Hepatocyte (in vitro differentiated cells): Measurements from ENCODE around the gene LRRK1. TPM values are rescaled to one million over a fixed set of nuclear protein-coding genes. Genes with fewer than 3 reads are reported as not detected.

Experiments used
- DNase-seq: peaks from one replicate; pipeline ENCODE4 v3.0.0-alpha.2; 2016; ENCODE audit warnings: low spot score
- H2AFZ ChIP-seq: fragments of 200-600 bp; sonication (generic); 2 replicates; pipeline ENCODE4 v1.6.0; 2016; ENCODE audit warnings: antibody characterized with exemption, mild to moderate bottlenecking
- H3K27ac ChIP-seq: fragments of 200-600 bp; sonication (generic); 2 replicates; pipeline ENCODE4 v1.5.1; 2016; ENCODE audit warnings: mild to moderate bottlenecking
- H3K27me3 ChIP-seq: fragments of 200-600 bp; sonication (generic); 2 replicates; pipeline ENCODE4 v1.6.1; 2016
- H3K36me3 ChIP-seq: fragments of 200-600 bp; sonication (generic); replicated peaks from 2 replicates; pipeline ENCODE4 v1.5.1; 2016; ENCODE audit warnings: low read depth; ENCODE audit not compliant: insufficient read depth
- H3K4me1 ChIP-seq: fragments of 200-600 bp; sonication (generic); 2 replicates; pipeline ENCODE4 v1.5.1; 2016; ENCODE audit warnings: mild to moderate bottlenecking, moderate library complexity; ENCODE audit not compliant: insufficient read depth
- H3K4me2 ChIP-seq: fragments of 200-600 bp; sonication (generic); 2 replicates; pipeline ENCODE4 v1.6.0; 2016
- H3K4me3 ChIP-seq: fragments of 200-600 bp; sonication (generic); 2 replicates; pipeline ENCODE4 v1.5.1; 2016; ENCODE audit warnings: mild to moderate bottlenecking
- H3K79me2 ChIP-seq: fragments of 200-600 bp; sonication (generic); 2 replicates; pipeline ENCODE4 v1.6.0; 2017; ENCODE audit warnings: mild to moderate bottlenecking
- H3K9me2 ChIP-seq: fragments of 200-600 bp; sonication (generic); replicated peaks from 2 replicates; pipeline ENCODE4 v1.6.0; 2017; ENCODE audit warnings: mild to moderate bottlenecking; ENCODE audit not compliant: insufficient read depth
- H3K9me3 ChIP-seq: fragments of 200-600 bp; sonication (generic); 2 replicates; pipeline ENCODE4 v1.5.1; 2016; ENCODE audit warnings: low read depth, mild to moderate bottlenecking
- H4K20me1 ChIP-seq: fragments of 200-600 bp; sonication (generic); 2 replicates; pipeline ENCODE4 v1.6.0; 2016; ENCODE audit warnings: mild to moderate bottlenecking; ENCODE audit not compliant: insufficient read depth, poor library complexity, severe bottlenecking
- CTCF ChIP-seq: fragments of 200-600 bp; sonication (generic); IDR thresholded peaks from 2 replicates; pipeline ENCODE4 v1.5.1; 2016; ENCODE audit warnings: antibody characterized with exemption, mild to moderate bottlenecking; ENCODE audit not compliant: poor library complexity
- EZH2 ChIP-seq: fragments of 200-600 bp; sonication (generic); IDR thresholded peaks from 2 replicates; pipeline ENCODE4 v1.6.1; 2016; ENCODE audit warnings: antibody characterized with exemption, mild to moderate bottlenecking, borderline replicate concordance
- EZH2phosphoT487 ChIP-seq: fragments of 200-600 bp; sonication (generic); IDR thresholded peaks from one replicate; pipeline ENCODE4 v1.6.1; 2018; ENCODE audit warnings: antibody characterized with exemption, mild to moderate bottlenecking, low read depth, moderate library complexity; ENCODE audit not compliant: unreplicated experiment, severe bottlenecking
- WGBS: methylation state at CpG from one replicate; pipeline ENCODE4 v1.1.6; 2016; ENCODE audit warnings: low lambda C conversion rate; ENCODE audit errors: missing lambda C conversion rate; 5-methylcytosine and 5-hydroxymethylcytosine counted together
- polyA plus RNA-seq: library from polyadenylated mRNA; unstranded; fragments of >200 nt; fragmentation: Nextera tagmentation; extraction: Ambion mirVana; gene quantifications from 2 replicates; pipeline ENCODE4 v1.2.1, GENCODE V29; 2016
- total RNA-seq: library from RNA; depleted of rRNA; stranded (reverse); fragments of >200 nt; gene quantifications from 2 replicates; pipeline ENCODE4 v1.2.3, GENCODE V29; 2014

The LRRK1 gene
- total and polyA plus RNA-seq, 2 experiments from 2014 or later = 2.1 TPM

- H2AFZ ChIP-seq = no peak overlapping the region
- H3K4me2 ChIP-seq = no peak overlapping the region
- H3K36me3 ChIP-seq = no peaks in the 10 kb centered on the region
- no peak overlapping the region for H3K4me3 ChIP-seq
- no peak for DNase-seq
- no peaks in the 10 kb centered on the region for H4K20me1 ChIP-seq
- no peaks in the 10 kb centered on the region for H3K27me3 ChIP-seq
- H3K27ac ChIP-seq = no peak overlapping the region
- TF ChIP-seq EZH2 = no peak
- no peak for TF ChIP-seq EZH2phosphoT487
- WGBS = 98% methylated on average over 3 of the region's 3 CpGs
- H3K9me3 ChIP-seq = no peaks in the 10 kb centered on the region
- H3K9me2 ChIP-seq = no peaks in the 10 kb centered on the region
- H3K79me2 ChIP-seq = no peaks in the 10 kb centered on the region
- no peaks in the 10 kb centered on the region for H3K4me1 ChIP-seq
Observed at GRCh38 chr15:100948430-100948762, 29.2 kb downstream of the LRRK1 start.

- Histone ChIP-seq H3K36me3 (no peaks in the 10 kb centered on the region), H2AFZ (no peak overlapping the region), H3K27ac (no peak overlapping the region), H3K4me3 (no peak overlapping the region), H3K79me2 (no peaks in the 10 kb centered on the region), H3K4me2 (no peak overlapping the region), H4K20me1 (no peaks in the 10 kb centered on the region), H3K9me2 (no peaks in the 10 kb centered on the region), H3K27me3 (no peaks in the 10 kb centered on the region), H3K9me3 (no peaks in the 10 kb centered on the region), H3K4me1 (no peaks in the 10 kb centered on the region)
- TF ChIP-seq EZH2 = no peak
- no peak for TF ChIP-seq EZH2phosphoT487
- TF ChIP-seq CTCF = no peak
- 63% methylated on average over 1 of the region's 1 CpG for WGBS
- no peak for DNase-seq
Observed at GRCh38 chr15:100949691-100950090, 30.5 kb downstream of the LRRK1 start.

- Histone ChIP-seq H3K36me3 (no peaks in the 10 kb centered on the region), H3K79me2 (no peaks in the 10 kb centered on the region), H3K27me3 (no peaks in the 10 kb centered on the region), H3K4me1 (no peaks in the 10 kb centered on the region), H3K27ac (no peak overlapping the region), H3K9me2 (no peaks in the 10 kb centered on the region), H4K20me1 (no peaks in the 10 kb centered on the region), H3K9me3 (no peaks in the 10 kb centered on the region), H2AFZ (no peak overlapping the region), H3K4me2 (no peak overlapping the region), H3K4me3 (no peak overlapping the region)
- 95% methylated on average over 5 of the region's 5 CpGs for WGBS
- TF ChIP-seq CTCF (no peak), EZH2 (no peak)
- DNase-seq = no peak
Observed at GRCh38 chr15:100951965-100952364, 32.8 kb downstream of the LRRK1 start.

DNA sequence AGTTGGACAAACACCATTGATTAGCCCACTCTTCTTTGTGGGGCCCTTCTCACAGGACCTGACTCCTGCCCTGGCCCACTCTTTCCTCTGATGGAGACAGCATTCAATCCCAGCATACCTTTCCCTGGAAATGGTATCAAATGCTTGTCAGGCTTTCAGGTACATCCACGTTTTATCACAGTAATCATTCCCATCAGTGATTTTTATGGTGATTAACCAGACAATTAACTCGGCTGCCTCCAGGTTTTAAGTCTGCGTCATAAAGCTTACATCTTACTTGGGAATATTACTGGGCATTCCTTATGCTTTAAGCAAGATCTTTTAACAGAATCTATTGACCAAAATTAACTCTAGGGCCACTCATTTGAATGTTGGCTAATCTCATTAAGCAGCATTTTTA, 33.4 kb downstream of the LRRK1 start:
- no peaks in the 10 kb centered on the region for H3K9me3 ChIP-seq
- no peaks in the 10 kb centered on the region for H4K20me1 ChIP-seq
- H3K4me3 ChIP-seq = no peak overlapping the region
- WGBS = 73% methylated on average over 3 of the region's 3 CpGs
- H3K79me2 ChIP-seq = no peaks in the 10 kb centered on the region
- H3K9me2 ChIP-seq = no peaks in the 10 kb centered on the region
- no peaks in the 10 kb centered on the region for H3K27me3 ChIP-seq
- no peak overlapping the region for H2AFZ ChIP-seq
- H3K36me3 ChIP-seq = no peaks in the 10 kb centered on the region
- no peak for TF ChIP-seq EZH2phosphoT487
- no peak for TF ChIP-seq CTCF
- no peak for TF ChIP-seq EZH2
- no peak overlapping the region for H3K27ac ChIP-seq
- DNase-seq = no peak
- no peak overlapping the region for H3K4me2 ChIP-seq
- H3K4me1 ChIP-seq = no peaks in the 10 kb centered on the region
